SK-N-SH (cell line): Measurements from ENCODE around the gene LUC7L2. TPM values are rescaled to one million over a fixed set of nuclear protein-coding genes. Genes with fewer than 3 reads are reported as not detected.

ENCODE experiments used
- CHD2 ChIP-seq: fragments of 150-350 bp; IDR thresholded peaks from 2 replicates; pipeline ENCODE4 v1.6.1; 2018; ENCODE audit warnings: low read length; ENCODE audit not compliant: partially characterized antibody
- ELF1 ChIP-seq: IDR thresholded peaks from 2 replicates; pipeline ENCODE4 v1.4.0; 2012
- EP300 ChIP-seq, 2 experiments: IDR thresholded peaks; 2 replicates each; pipeline versions ENCODE4 v1.4.0 to v1.6.1; 2012; ENCODE audit warnings: borderline replicate concordance in 1 of 2, low read depth in 1 of 2, low read length in 1 of 2
- FOSL2 ChIP-seq: IDR thresholded peaks from 2 replicates; pipeline ENCODE4 v1.4.0; 2012; ENCODE audit warnings: low read depth, mild to moderate bottlenecking, moderate library complexity, borderline replicate concordance
- FOXJ3 ChIP-seq: sonication (generic); formaldehyde crosslinking; IDR thresholded peaks from 2 replicates; pipeline ENCODE4 v1.5.1; 2020; ENCODE audit warnings: mild to moderate bottlenecking, missing genetic modification reagents
- FOXM1 ChIP-seq: IDR thresholded peaks from 2 replicates; pipeline ENCODE4 v1.4.0; 2012; ENCODE audit warnings: low read depth, mild to moderate bottlenecking
- GABPA ChIP-seq: IDR thresholded peaks from 2 replicates; pipeline ENCODE4 v1.4.0; 2012; ENCODE audit warnings: low read depth, mild to moderate bottlenecking
- IRF3 ChIP-seq: fragments of 150-350 bp; IDR thresholded peaks from 2 replicates; pipeline ENCODE4 v1.6.1; 2016; ENCODE audit warnings: mild to moderate bottlenecking, low read depth, low read length
- MXI1 ChIP-seq: IDR thresholded peaks from 2 replicates; pipeline ENCODE4 v1.6.1; 2012; ENCODE audit warnings: mild to moderate bottlenecking, low read depth, low read length, improper control_type of control experiment
- NFIC ChIP-seq: IDR thresholded peaks from 2 replicates; pipeline ENCODE4 v1.4.0; 2012; ENCODE audit warnings: borderline replicate concordance
- NRF1 ChIP-seq: IDR thresholded peaks from 2 replicates; pipeline ENCODE4 v1.6.1; 2012; ENCODE audit warnings: low read depth, mild to moderate bottlenecking, low read length
- POLR2AphosphoS5 ChIP-seq: IDR thresholded peaks from 2 replicates; pipeline ENCODE4 v1.6.1; 2012; ENCODE audit warnings: low read depth, low read length
- RAD21 ChIP-seq: IDR thresholded peaks from 2 replicates; pipeline ENCODE4 v1.6.1; 2012; ENCODE audit warnings: mild to moderate bottlenecking, low read length
- RCOR1 ChIP-seq: fragments of 150-350 bp; IDR thresholded peaks from 2 replicates; pipeline ENCODE4 v1.6.1; 2017; ENCODE audit warnings: antibody characterized with exemption, low read length
- RFX5 ChIP-seq: IDR thresholded peaks from 2 replicates; pipeline ENCODE4 v1.6.1; 2012; ENCODE audit warnings: mild to moderate bottlenecking, improper control_type of control experiment, low read length
- RXRA ChIP-seq: IDR thresholded peaks from 2 replicates; pipeline ENCODE4 v1.4.0; 2012; ENCODE audit warnings: low read depth, mild to moderate bottlenecking, borderline replicate concordance
- SIN3A ChIP-seq: IDR thresholded peaks from 2 replicates; pipeline ENCODE4 v1.6.1; 2012; ENCODE audit warnings: low read depth, mild to moderate bottlenecking, low read length, moderate library complexity, borderline replicate concordance
- SMC3 ChIP-seq: IDR thresholded peaks from 2 replicates; pipeline ENCODE4 v1.6.1; 2012; ENCODE audit warnings: low read depth, low read length, improper control_type of control experiment
- TAF1 ChIP-seq: IDR thresholded peaks from 2 replicates; pipeline ENCODE4 v1.6.1; 2012; ENCODE audit warnings: low read depth, mild to moderate bottlenecking, low read length, moderate library complexity, borderline replicate concordance
- TCF12 ChIP-seq: IDR thresholded peaks from 2 replicates; pipeline ENCODE4 v1.4.0; 2012
- TEAD4 ChIP-seq: IDR thresholded peaks from 2 replicates; pipeline ENCODE4 v1.4.0; 2012; ENCODE audit warnings: mild to moderate bottlenecking, borderline replicate concordance; ENCODE audit not compliant: insufficient read depth
- USF1 ChIP-seq: IDR thresholded peaks from 2 replicates; pipeline ENCODE4 v1.4.0; 2012; ENCODE audit warnings: low read depth, borderline replicate concordance
- YY1 ChIP-seq: IDR thresholded peaks from 2 replicates; pipeline ENCODE4 v1.4.0; 2012; ENCODE audit warnings: low read depth, mild to moderate bottlenecking
- ZBTB33 ChIP-seq: IDR thresholded peaks from 2 replicates; pipeline ENCODE4 v1.4.0; 2012; ENCODE audit warnings: low read depth, borderline replicate concordance
- polyA plus RNA-seq, 3 experiments: library from polyadenylated mRNA; depleted of rRNA; stranded (reverse); fragments of >200 nt; gene quantifications; 2 replicates each; pipeline ENCODE4 v1.2.3, GENCODE V29; 2012
- TF ChIP-seq, protein P1 (sequence below): fragments of 200-600 bp; sonication (generic); IDR thresholded peaks from 2 replicates; pipeline ENCODE4 v1.6.1; 2017; ENCODE audit warnings: antibody characterized with exemption, mild to moderate bottlenecking, moderate library complexity
- TF ChIP-seq, protein P2 (sequence below): IDR thresholded peaks from 2 replicates; pipeline ENCODE4; 2012

Gene LUC7L2
- polyA plus RNA-seq, 1 of the 3 experiments (the other 2 are of a cell fraction): 45.7 TPM

DNA sequence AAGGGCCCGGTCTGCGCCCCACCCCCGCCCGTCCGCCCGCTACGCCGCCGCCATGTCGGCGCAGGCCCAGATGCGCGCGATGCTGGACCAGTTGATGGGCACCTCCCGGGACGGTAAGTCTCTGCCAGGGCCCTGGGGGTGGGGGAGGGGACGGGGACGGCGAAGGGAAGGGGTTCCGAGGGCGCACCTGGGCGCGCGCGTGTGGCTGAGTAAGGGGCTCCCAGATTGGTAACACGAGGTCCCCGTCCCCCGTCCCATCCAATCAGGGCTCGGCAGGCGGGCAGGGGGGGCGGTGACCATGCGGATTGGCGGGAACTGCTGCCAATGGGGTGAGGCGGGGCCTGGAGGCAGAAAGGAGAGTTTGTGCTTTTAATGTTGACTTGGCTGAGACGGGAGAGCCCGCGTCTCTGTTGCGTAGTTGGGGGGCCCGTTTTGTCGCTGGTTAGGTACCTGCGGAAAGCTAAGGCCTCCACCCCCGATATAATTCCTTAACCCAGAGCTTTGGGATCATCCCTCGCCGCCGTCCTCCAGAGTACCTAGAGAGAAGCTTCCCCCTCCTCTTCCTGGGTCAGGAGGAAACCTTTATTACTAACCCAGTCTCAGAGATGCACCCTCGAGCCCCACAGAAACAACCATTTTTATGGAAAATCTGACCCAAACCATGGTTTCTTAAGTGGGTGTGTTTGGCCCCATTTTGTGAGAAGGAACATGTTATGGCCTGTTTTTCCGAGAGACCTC lies 685 bp downstream of the LUC7L2 start (continued):
- TF ChIP-seq, protein P1, sequence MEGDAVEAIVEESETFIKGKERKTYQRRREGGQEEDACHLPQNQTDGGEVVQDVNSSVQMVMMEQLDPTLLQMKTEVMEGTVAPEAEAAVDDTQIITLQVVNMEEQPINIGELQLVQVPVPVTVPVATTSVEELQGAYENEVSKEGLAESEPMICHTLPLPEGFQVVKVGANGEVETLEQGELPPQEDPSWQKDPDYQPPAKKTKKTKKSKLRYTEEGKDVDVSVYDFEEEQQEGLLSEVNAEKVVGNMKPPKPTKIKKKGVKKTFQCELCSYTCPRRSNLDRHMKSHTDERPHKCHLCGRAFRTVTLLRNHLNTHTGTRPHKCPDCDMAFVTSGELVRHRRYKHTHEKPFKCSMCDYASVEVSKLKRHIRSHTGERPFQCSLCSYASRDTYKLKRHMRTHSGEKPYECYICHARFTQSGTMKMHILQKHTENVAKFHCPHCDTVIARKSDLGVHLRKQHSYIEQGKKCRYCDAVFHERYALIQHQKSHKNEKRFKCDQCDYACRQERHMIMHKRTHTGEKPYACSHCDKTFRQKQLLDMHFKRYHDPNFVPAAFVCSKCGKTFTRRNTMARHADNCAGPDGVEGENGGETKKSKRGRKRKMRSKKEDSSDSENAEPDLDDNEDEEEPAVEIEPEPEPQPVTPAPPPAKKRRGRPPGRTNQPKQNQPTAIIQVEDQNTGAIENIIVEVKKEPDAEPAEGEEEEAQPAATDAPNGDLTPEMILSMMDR: no peak
- TF ChIP-seq FOXM1 (no peak), GABPA (no peak; the same call in 1 of the 2 replicates), YY1 (peak; percentile 85), ZBTB33 (no peak), SMC3 (no peak), FOXJ3 (0 out of 2 replicates have a peak, but pooled peaks have one; percentile 28), FOSL2 (no peak), RFX5 (peak; percentile 77), ELF1 (no peak), RAD21 (no peak), RXRA (no peak), RCOR1 (no peak), IRF3 (peak; percentile 85), USF1 (peak; percentile 45; the same call in 1 of the 2 replicates), EP300 (IDR thresholded peaks at IDR 0.05; ENCODE audit: borderline replicate concordance in 1 of 2, low read depth in 1 of 2, low read length in 1 of 2) (peak in 1 of 2 experiments; percentile 33; a peak in 2 of 4 replicates), CHD2 (peak; percentile 87), MXI1 (peak; percentile 86), POLR2AphosphoS5 (peak; percentile 76), NRF1 (peak; percentile 63), NFIC (no peak), TEAD4 (no peak), SIN3A (no peak; the same call in 1 of the 2 replicates), TAF1 (peak; percentile 46; the same call in 1 of the 2 replicates), TCF12 (no peak)
- TF ChIP-seq, protein P2, sequence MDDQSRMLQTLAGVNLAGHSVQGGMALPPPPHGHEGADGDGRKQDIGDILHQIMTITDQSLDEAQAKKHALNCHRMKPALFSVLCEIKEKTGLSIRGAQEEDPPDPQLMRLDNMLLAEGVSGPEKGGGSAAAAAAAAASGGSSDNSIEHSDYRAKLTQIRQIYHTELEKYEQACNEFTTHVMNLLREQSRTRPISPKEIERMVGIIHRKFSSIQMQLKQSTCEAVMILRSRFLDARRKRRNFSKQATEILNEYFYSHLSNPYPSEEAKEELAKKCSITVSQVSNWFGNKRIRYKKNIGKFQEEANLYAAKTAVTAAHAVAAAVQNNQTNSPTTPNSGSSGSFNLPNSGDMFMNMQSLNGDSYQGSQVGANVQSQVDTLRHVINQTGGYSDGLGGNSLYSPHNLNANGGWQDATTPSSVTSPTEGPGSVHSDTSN: peak; percentile 98
- TF ChIP-seq, all 33 proteins: peak for 13
